ENCODE measurements around the gene PGRMC2.

Gene PGRMC2

GRCh38 chr4:128310266-128310697, 22.7 kb upstream of the PGRMC2 start:
- no peaks in the 10 kb centered on the region for H3K36me3 Mint-ChIP-seq (ENCODE audit: low read depth)
- H3K4me3 Mint-ChIP-seq = no peak overlapping the region
- H3K27ac Mint-ChIP-seq = no peak overlapping the region

GRCh38 chr4:128309585-128309984, 22.0 kb upstream of the PGRMC2 start:
- Mint-ChIP-seq H3K27ac (no peak overlapping the region), H3K9me3 (no peaks in the 10 kb centered on the region), H3K27me3 (ENCODE audit: low read depth) (no peaks in the 10 kb centered on the region), H3K4me3 (no peak overlapping the region), H3K36me3 (ENCODE audit: low read depth) (no peaks in the 10 kb centered on the region), H3K4me1 (ENCODE audit: low read depth) (peaks cover 3% of the 10 kb centered on the region)
- DNase-seq (ENCODE audit: low spot score) = no peak

More at GRCh38 chr4:128310266-128310697, 22.7 kb upstream of the PGRMC2 start:
- Mint-ChIP-seq H3K27me3 (ENCODE audit: low read depth) (no peaks in the 10 kb centered on the region), H3K4me1 (ENCODE audit: low read depth) (peaks cover 3% of the 10 kb centered on the region), H3K9me3 (no peaks in the 10 kb centered on the region)
- DNase-seq (ENCODE audit: low spot score) = no peak

GRCh38 chr4:128308986-128309385, 21.4 kb upstream of the PGRMC2 start:
- DNase-seq (ENCODE audit: low spot score) = no peak
- no peak overlapping the region for H3K4me3 Mint-ChIP-seq
- H3K9me3 Mint-ChIP-seq = no peaks in the 10 kb centered on the region
- no peaks in the 10 kb centered on the region for H3K36me3 Mint-ChIP-seq (ENCODE audit: low read depth)
- H3K4me1 Mint-ChIP-seq (ENCODE audit: low read depth) = peaks cover 3% of the 10 kb centered on the region
- H3K27ac Mint-ChIP-seq = no peak overlapping the region
- H3K27me3 Mint-ChIP-seq (ENCODE audit: low read depth) = no peaks in the 10 kb centered on the region

GRCh38 chr4:128307123-128307571, 19.5 kb upstream of the PGRMC2 start:
- Mint-ChIP-seq H3K4me1 (ENCODE audit: low read depth) (peaks cover 3% of the 10 kb centered on the region), H3K36me3 (ENCODE audit: low read depth) (no peaks in the 10 kb centered on the region), H3K27me3 (ENCODE audit: low read depth) (no peaks in the 10 kb centered on the region), H3K9me3 (no peaks in the 10 kb centered on the region), H3K27ac (no peak overlapping the region), H3K4me3 (no peak overlapping the region)
- no peak for DNase-seq (ENCODE audit: low spot score)

- DNase-seq (ENCODE audit: low spot score) = no peak
- Mint-ChIP-seq H3K4me3 (no peak overlapping the region), H3K4me1 (ENCODE audit: low read depth) (peaks cover 3% of the 10 kb centered on the region), H3K27ac (no peak overlapping the region), H3K9me3 (no peaks in the 10 kb centered on the region), H3K36me3 (ENCODE audit: low read depth) (no peaks in the 10 kb centered on the region), H3K27me3 (ENCODE audit: low read depth) (no peaks in the 10 kb centered on the region)
Observed at GRCh38 chr4:128305942-128306341, 18.3 kb upstream of the PGRMC2 start.

GRCh38 chr4:128303986-128304385, 16.4 kb upstream of the PGRMC2 start:
- no peak for DNase-seq (ENCODE audit: low spot score)
- H3K27me3 Mint-ChIP-seq (ENCODE audit: low read depth) = no peaks in the 10 kb centered on the region
- no peak overlapping the region for H3K27ac Mint-ChIP-seq
- H3K4me1 Mint-ChIP-seq (ENCODE audit: low read depth) = peaks cover 3% of the 10 kb centered on the region
- H3K9me3 Mint-ChIP-seq = no peaks in the 10 kb centered on the region
- H3K36me3 Mint-ChIP-seq (ENCODE audit: low read depth) = no peaks in the 10 kb centered on the region
- H3K4me3 Mint-ChIP-seq = no peak overlapping the region

GRCh38 chr4:128303405-128303785, 15.8 kb upstream of the PGRMC2 start:
- no peak for DNase-seq (ENCODE audit: low spot score)
- Mint-ChIP-seq H3K4me1 (ENCODE audit: low read depth) (peaks cover 3% of the 10 kb centered on the region), H3K27me3 (ENCODE audit: low read depth) (no peaks in the 10 kb centered on the region), H3K9me3 (no peaks in the 10 kb centered on the region), H3K27ac (no peak overlapping the region), H3K36me3 (ENCODE audit: low read depth) (peaks cover 1% of the 10 kb centered on the region), H3K4me3 (no peak overlapping the region)

GRCh38 chr4:128301979-128302378, 14.4 kb upstream of the PGRMC2 start:
- no peaks in the 10 kb centered on the region for H3K27me3 Mint-ChIP-seq (ENCODE audit: low read depth)
- H3K9me3 Mint-ChIP-seq = no peaks in the 10 kb centered on the region
- no peak overlapping the region for H3K4me3 Mint-ChIP-seq
- H3K27ac Mint-ChIP-seq = no peak overlapping the region
- no peaks in the 10 kb centered on the region for H3K4me1 Mint-ChIP-seq (ENCODE audit: low read depth)
- DNase-seq (ENCODE audit: low spot score) = no peak
- H3K36me3 Mint-ChIP-seq (ENCODE audit: low read depth) = peaks cover 1% of the 10 kb centered on the region

GRCh38 chr4:128299848-128300247, 12.2 kb upstream of the PGRMC2 start:
- Mint-ChIP-seq H3K27ac (no peak overlapping the region), H3K27me3 (ENCODE audit: low read depth) (no peaks in the 10 kb centered on the region), H3K4me3 (no peak overlapping the region), H3K4me1 (ENCODE audit: low read depth) (no peaks in the 10 kb centered on the region), H3K9me3 (no peaks in the 10 kb centered on the region), H3K36me3 (ENCODE audit: low read depth) (peaks cover 1% of the 10 kb centered on the region)
- no peak for DNase-seq (ENCODE audit: low spot score)

- H3K4me1 Mint-ChIP-seq (ENCODE audit: low read depth) = peaks cover 3% of the 10 kb centered on the region
- no peaks in the 10 kb centered on the region for H3K9me3 Mint-ChIP-seq
- H3K36me3 Mint-ChIP-seq (ENCODE audit: low read depth) = peaks cover 1% of the 10 kb centered on the region
- H3K27me3 Mint-ChIP-seq (ENCODE audit: low read depth) = no peaks in the 10 kb centered on the region
- no peak for DNase-seq (ENCODE audit: low spot score)
- H3K4me3 Mint-ChIP-seq = no peak overlapping the region
- H3K27ac Mint-ChIP-seq = no peak overlapping the region
Observed at GRCh38 chr4:128298852-128299251, 11.2 kb upstream of the PGRMC2 start.

GRCh38 chr4:128298146-128298758, 10.6 kb upstream of the PGRMC2 start:
- peaks cover 3% of the 10 kb centered on the region for H3K4me1 Mint-ChIP-seq (ENCODE audit: low read depth)
- DNase-seq (ENCODE audit: low spot score) = no peak
- H3K27me3 Mint-ChIP-seq (ENCODE audit: low read depth) = no peaks in the 10 kb centered on the region
- H3K4me3 Mint-ChIP-seq = no peak overlapping the region
- H3K27ac Mint-ChIP-seq = no peak overlapping the region
- no peaks in the 10 kb centered on the region for H3K9me3 Mint-ChIP-seq
- H3K36me3 Mint-ChIP-seq (ENCODE audit: low read depth) = peaks cover 1% of the 10 kb centered on the region

- Mint-ChIP-seq H3K4me1 (ENCODE audit: low read depth) (peaks cover 3% of the 10 kb centered on the region), H3K27ac (no peak overlapping the region), H3K4me3 (no peak overlapping the region), H3K36me3 (ENCODE audit: low read depth) (peaks cover 1% of the 10 kb centered on the region), H3K27me3 (ENCODE audit: low read depth) (no peaks in the 10 kb centered on the region), H3K9me3 (no peaks in the 10 kb centered on the region)
- no peak for DNase-seq (ENCODE audit: low spot score)
Observed at GRCh38 chr4:128295255-128295654, 7.6 kb upstream of the PGRMC2 start.

GRCh38 chr4:128294464-128294863, 6.9 kb upstream of the PGRMC2 start:
- Mint-ChIP-seq H3K4me1 (ENCODE audit: low read depth) (peaks cover 4% of the 10 kb centered on the region), H3K27ac (no peak overlapping the region), H3K27me3 (ENCODE audit: low read depth) (no peaks in the 10 kb centered on the region), H3K36me3 (ENCODE audit: low read depth) (peaks cover 1% of the 10 kb centered on the region), H3K9me3 (no peaks in the 10 kb centered on the region), H3K4me3 (no peak overlapping the region)
- DNase-seq (ENCODE audit: low spot score) = no peak

- peaks cover 12% of the 10 kb centered on the region for H3K4me1 Mint-ChIP-seq (ENCODE audit: low read depth)
- no peaks in the 10 kb centered on the region for H3K36me3 Mint-ChIP-seq (ENCODE audit: low read depth)
- no peak for DNase-seq (ENCODE audit: low spot score)
- H3K27me3 Mint-ChIP-seq (ENCODE audit: low read depth) = no peaks in the 10 kb centered on the region
- H3K9me3 Mint-ChIP-seq = no peaks in the 10 kb centered on the region
- H3K4me3 Mint-ChIP-seq = no peak overlapping the region
- no peak overlapping the region for H3K27ac Mint-ChIP-seq
Observed at GRCh38 chr4:128292349-128292748, 4.7 kb upstream of the PGRMC2 start.

GRCh38 chr4:128291096-128291495, 3.5 kb upstream of the PGRMC2 start:
- Mint-ChIP-seq H3K4me1 (ENCODE audit: low read depth) (peaks cover 18% of the 10 kb centered on the region), H3K27ac (no peak overlapping the region), H3K36me3 (ENCODE audit: low read depth) (peaks cover 5% of the 10 kb centered on the region), H3K27me3 (ENCODE audit: low read depth) (no peaks in the 10 kb centered on the region), H3K4me3 (no peak overlapping the region), H3K9me3 (no peaks in the 10 kb centered on the region)
- no peak for DNase-seq (ENCODE audit: low spot score)

Data from T-helper 2 cell treated with Interferon-gamma antibody and Interleukin-4, amounts not matched to agents 5 μg/mL and 100 μg/mL, for 36 hours (primary cell).